ENCODE results near the gene CDC42SE2. TPM values are rescaled to one million over a fixed set of nuclear protein-coding genes. Genes with fewer than 3 reads are reported as not detected.

CDC42SE2 gene
- total RNA-seq, 4 donors from 2014 or later: 30.0 to 48.3 (median 39.4) TPM

GRCh38 chr5:131272724-131273123 is 8.9 kb downstream of the CDC42SE2 start:
- TF ChIP-seq, protein P1, sequence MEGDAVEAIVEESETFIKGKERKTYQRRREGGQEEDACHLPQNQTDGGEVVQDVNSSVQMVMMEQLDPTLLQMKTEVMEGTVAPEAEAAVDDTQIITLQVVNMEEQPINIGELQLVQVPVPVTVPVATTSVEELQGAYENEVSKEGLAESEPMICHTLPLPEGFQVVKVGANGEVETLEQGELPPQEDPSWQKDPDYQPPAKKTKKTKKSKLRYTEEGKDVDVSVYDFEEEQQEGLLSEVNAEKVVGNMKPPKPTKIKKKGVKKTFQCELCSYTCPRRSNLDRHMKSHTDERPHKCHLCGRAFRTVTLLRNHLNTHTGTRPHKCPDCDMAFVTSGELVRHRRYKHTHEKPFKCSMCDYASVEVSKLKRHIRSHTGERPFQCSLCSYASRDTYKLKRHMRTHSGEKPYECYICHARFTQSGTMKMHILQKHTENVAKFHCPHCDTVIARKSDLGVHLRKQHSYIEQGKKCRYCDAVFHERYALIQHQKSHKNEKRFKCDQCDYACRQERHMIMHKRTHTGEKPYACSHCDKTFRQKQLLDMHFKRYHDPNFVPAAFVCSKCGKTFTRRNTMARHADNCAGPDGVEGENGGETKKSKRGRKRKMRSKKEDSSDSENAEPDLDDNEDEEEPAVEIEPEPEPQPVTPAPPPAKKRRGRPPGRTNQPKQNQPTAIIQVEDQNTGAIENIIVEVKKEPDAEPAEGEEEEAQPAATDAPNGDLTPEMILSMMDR (IDR thresholded peaks at IDR 0.05; ENCODE audit: low read depth): no peak

DNA sequence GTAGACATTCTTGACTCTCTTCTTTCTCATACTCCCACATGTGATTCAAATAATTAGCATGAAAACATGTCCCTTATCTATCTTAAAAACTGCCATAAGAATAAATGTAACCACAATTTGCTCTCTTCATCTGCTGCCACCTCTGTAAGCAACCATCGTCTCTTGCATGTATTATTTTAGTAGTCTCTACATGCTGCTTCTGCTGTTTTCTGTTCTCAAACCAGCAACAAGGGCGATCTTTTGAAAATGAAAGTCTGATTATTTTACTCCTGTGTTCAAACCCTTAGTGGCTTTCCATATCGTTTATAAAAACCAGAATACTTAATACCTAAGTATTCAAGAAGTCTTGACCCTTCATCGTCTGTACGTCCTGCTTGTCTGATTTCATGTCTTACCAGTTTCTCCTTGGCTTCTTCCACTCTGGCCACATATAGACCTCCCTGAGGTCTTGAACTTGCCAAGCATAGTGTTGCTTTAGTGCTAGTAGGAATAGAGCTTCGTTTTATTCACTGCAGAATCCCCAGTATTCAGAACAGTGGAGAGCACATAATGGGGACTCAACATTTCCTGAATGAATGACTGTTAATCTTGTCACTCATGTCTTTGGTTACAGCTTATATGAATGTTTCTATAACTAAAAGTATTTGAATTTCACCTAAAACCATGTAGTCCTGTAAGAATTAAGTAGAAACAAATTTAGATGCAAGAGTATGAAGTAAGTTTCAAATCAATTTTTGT is 10.6 kb downstream of the CDC42SE2 start:
- TF ChIP-seq, protein P1 (IDR thresholded peaks at IDR 0.05; ENCODE audit: low read depth): no peak

DNA sequence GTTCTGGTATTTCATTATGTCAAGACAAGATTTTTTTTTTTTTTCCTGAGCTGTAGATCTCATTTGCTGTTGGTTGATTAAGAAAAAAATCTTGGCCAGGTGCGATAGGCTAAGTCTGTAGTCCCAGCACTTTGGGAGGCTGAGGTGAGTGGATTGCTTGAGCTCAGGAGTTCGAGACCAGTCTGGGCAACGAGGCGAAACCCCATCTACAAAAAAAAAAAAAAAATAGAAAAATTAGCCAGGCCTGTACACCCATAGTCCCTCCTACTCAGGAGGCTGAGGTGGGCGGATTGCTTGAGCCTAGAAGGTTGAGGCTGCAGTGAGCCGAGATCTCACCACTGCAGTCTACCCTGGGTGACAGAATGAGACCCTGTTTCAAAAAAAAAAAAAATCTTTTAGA is 12.2 kb downstream of the CDC42SE2 start:
- TF ChIP-seq, protein P1 (IDR thresholded peaks at IDR 0.05; ENCODE audit: low read depth): no peak

- TF ChIP-seq, protein P1 (IDR thresholded peaks at IDR 0.05; ENCODE audit: low read depth): no peak
Observed at GRCh38 chr5:131277447-131277846, 13.6 kb downstream of the CDC42SE2 start.

DNA sequence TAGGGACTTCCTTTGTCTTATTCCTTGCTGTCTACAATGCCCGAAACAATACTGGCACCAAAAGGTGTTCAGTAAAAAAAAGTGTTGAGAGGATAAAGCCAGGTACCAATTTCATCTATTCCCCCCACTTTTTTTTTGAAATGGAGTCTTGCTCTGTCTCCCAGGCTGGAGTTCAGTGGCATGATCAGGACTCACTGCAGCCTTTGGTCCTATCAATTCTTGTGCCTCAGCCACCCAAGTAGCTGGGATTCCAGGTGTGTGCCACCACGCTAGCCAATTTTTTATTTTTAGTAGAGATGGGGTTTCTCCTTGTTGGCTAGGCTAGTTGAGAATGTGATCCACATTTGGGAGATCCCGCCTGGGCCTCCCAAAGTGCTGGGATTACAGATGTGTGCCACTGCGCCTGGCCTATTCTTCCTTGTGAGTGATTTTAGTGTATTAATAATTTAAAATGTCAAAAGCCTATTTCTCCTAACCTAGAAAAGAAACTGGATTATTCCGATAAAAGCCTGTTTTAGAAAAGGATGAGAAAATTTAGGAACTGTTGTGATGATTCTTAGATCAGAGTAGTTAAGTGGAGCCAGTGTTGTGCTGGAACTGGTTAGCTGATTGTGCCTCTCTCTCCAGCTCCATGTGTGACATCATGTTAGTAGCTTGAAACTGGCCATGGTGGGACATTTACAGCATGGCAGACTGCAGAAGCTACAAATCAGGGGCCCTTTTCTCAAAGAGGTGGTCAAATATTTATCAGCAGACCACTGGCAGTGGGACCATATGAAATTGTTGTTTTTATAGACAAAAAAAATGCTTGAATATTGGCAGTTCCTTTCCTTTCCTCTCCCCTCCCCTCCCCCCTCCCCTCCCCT is 14.3 kb downstream of the CDC42SE2 start:
- TF ChIP-seq, protein P1 (IDR thresholded peaks at IDR 0.05; ENCODE audit: low read depth): no peak

DNA sequence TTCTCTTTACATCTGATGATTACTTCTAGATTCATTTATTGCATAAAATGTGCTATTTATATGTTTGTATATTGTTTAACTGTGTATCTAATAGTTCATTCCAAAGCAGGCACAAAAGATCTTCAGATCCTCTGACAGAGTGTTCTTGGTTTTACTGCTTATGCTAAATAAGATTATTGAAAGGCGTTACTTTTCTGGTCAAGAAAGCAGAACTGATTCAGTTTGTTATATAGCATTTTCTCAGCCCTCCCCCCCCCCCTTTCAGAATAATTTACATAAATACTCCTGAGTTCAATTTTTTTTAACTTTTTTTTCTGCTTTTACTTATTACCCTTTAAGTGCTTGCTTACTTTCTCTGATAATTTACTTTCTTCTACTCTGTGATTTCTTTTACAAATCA is 15.4 kb downstream of the CDC42SE2 start:
- TF ChIP-seq, protein P1 (IDR thresholded peaks at IDR 0.05; ENCODE audit: low read depth): no peak

- TF ChIP-seq, protein P1 (IDR thresholded peaks at IDR 0.05; ENCODE audit: low read depth): no peak
Observed at GRCh38 chr5:131280417-131280816, 16.6 kb downstream of the CDC42SE2 start.
